Panc1 (cell line): ENCODE measurements around the gene ARID4B.

Source experiments
- REST ChIP-seq, 2 experiments: IDR thresholded peaks; 2 replicates each; pipeline ENCODE4 v1.6.1; 2011 to 2012; ENCODE audit warnings: low read depth in 2 of 2, control low read depth in 1 of 2, low read length in 1 of 2, mild to moderate bottlenecking in 1 of 2, moderate library complexity in 1 of 2; ENCODE audit not compliant: insufficient read depth in 1 of 2
- TCF7L2 ChIP-seq: IDR thresholded peaks from 2 replicates; pipeline ENCODE4 v1.6.1; 2011; ENCODE audit warnings: mild to moderate bottlenecking, low read depth, low read length, inconsistent platforms
- TF ChIP-seq, protein P1 (sequence below): fragments of 450-650 bp; IDR thresholded peaks from 2 replicates; pipeline ENCODE4 v1.5.1; 2017; ENCODE audit warnings: mild to moderate bottlenecking

DNA sequence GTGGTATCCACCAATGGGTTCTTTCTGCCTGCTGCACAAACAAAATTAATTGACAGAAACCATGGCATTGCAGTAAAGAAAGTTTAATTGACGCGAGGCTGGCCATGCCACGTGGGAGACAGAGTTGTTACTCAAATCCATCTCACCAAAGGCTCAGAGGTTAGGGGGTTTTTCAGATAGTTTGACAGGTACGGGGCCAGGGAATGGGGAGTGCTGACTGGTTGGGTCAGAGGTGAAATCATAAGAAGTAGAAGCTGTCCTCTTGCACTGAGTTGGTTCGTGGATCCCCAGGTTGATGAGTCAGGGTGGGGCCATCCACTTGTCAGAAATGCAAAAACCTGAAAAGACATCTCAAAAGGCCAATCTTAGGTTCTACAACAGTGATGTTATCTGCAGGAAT is 38.3 kb upstream of the ARID4B start:
- TF ChIP-seq REST (IDR thresholded peaks at IDR 0.05; ENCODE audit: insufficient read depth in 1 of 2, low read depth in 2 of 2, low read length in 1 of 2): no peak
- TF ChIP-seq, protein P1, sequence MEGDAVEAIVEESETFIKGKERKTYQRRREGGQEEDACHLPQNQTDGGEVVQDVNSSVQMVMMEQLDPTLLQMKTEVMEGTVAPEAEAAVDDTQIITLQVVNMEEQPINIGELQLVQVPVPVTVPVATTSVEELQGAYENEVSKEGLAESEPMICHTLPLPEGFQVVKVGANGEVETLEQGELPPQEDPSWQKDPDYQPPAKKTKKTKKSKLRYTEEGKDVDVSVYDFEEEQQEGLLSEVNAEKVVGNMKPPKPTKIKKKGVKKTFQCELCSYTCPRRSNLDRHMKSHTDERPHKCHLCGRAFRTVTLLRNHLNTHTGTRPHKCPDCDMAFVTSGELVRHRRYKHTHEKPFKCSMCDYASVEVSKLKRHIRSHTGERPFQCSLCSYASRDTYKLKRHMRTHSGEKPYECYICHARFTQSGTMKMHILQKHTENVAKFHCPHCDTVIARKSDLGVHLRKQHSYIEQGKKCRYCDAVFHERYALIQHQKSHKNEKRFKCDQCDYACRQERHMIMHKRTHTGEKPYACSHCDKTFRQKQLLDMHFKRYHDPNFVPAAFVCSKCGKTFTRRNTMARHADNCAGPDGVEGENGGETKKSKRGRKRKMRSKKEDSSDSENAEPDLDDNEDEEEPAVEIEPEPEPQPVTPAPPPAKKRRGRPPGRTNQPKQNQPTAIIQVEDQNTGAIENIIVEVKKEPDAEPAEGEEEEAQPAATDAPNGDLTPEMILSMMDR: no peak
- TF ChIP-seq TCF7L2: no peak
